Activated CD8-positive, alpha-beta memory T cell treated with anti-CD3 and anti-CD28 coated beads, Interleukin-2, amount 50 U/mL, for 48 hours (primary cell): Measurements from ENCODE around the gene EPM2AIP1.
"Not testable (repeated sequence)": the region's sequence is repeated elsewhere in the genome, so short reads cannot be mapped to it uniquely, and the experiment has no call there.

Experiments
- DNase-seq: peaks from one replicate; pipeline ENCODE4 v3.0.0-alpha.2; 2020

The EPM2AIP1 gene

GRCh38 chr3:36992806-36993325 lies at the start of gene EPM2AIP1:
TSS of gene EPM2AIP1 (minus strand) at chr3:36993131. CDS start at chr3:36993077, 54 bp downstream.
- DNase-seq, result peak; percentile 95

- DNase-seq, result not testable (repeated sequence)
Measured at GRCh38 chr3:37042712-37043111, 49.8 kb upstream of the EPM2AIP1 start.

DNA sequence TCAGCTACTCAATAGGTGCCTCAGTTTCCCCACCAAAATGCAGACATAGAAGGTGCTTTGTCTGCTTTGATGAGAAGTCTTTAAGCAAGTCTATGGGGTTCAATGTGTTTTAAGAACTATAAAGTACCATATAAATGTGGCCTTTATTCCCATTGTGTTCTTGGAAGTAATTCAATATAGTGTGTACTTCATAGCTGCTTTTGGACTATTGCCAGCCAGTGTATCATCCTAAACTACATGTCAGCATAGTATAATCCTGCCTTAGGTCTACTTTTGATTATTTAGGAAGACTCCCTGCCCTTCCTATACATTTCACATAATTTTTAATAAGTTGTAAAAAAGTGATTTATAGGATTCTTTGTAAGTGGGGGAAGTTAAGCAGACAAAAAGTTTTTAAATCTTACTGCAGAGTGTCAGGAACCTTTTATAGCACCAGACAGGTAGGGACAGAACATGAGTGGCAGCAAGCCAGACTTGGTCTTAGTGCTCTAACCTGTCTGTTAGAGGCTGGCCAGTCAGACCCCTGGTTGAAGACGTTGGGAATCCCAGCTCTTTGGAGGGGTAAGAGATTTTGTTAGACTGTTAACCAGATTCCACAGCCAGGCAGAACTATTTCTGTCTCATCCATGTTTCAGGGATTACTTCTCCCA lies 48.7 kb upstream of the EPM2AIP1 start:
- DNase-seq, result no peak

GRCh38 chr3:37040231-37040630 lies 47.3 kb upstream of the EPM2AIP1 start:
- DNase-seq, result no peak

DNA sequence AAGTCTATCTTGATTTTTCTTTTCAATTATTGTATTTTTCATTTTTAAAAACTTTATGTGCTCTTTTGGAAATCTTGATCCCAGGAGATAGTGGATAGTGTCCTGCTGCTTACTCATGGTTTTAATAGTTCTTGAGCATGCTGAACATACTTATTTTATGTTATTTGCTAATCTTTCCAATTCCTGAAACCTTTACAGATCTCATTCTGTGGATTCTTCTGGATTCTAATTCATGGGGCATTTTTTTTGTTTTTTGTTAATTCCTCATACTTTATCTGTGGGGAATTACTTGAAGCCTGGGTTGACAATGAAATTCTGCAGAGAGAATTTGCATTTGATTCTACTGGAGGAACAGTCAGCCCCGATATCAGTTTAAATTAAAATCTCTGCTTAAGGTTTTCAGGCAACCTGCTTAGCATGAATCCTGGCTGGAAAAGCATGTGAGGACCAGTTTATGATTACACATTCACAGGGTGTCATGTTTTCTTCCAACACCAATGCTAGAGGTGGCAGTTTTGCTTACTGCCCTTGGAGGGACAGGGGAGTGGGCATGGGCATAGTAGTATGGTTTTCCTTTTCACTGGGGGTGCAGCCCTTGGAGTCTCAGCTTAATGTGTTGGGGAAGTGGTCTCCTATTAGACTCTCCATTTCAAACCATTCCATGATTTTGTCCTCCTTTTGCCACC lies 46.4 kb upstream of the EPM2AIP1 start:
- no peak for DNase-seq

- DNase-seq, result no peak
Measured at GRCh38 chr3:37037352-37037751, 44.4 kb upstream of the EPM2AIP1 start.

GRCh38 chr3:37032961-37033360 lies 40.0 kb upstream of the EPM2AIP1 start:
- no peak for DNase-seq

DNA sequence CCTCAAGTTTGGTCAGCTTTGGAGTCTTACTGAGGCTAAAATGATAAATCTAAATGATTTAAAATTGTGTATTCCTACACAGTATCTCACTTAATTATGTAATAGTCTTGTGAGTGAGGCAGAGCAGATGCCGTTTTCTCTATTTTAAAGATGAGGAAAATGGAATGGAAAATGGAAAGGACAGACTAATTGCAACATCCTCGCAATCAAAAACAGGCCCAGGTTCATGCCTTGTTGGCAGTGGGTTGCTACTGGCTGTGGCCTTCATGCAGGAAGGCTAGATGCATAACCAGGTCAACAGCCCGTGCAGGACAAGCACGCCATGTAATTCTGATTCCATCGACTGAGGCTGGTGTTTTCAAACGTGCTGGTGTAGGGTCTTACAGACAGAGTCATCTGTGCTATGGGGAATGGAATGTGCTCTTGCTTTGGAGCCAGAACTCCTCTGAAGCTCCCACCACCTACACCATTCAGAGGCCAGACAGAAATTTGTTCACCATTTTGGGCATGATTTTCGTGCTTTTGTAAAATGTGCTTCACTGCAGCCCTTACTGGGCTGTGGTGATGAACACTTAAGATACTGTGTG lies 38.3 kb upstream of the EPM2AIP1 start:
- DNase-seq, result no peak

DNA sequence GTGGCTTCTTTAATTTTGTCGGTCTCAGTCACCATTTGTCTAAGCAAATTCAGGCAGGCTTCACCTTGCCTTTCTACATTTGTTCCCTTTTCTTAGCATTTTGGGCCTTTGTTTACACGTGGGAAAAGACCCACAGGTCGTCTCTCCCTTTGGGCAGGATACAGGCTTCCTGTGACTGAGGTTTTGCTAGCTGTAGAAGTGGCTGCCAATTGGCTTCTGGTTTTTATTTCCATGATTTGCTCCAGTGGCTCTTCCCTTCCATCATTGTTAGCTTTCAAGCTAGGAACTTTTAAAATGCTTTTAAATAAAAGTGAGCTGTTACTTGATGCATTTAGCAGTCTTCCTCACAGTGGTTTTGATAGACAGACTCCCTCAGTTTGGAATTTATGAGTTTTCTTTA lies 37.7 kb upstream of the EPM2AIP1 start:
- DNase-seq, result no peak

DNA sequence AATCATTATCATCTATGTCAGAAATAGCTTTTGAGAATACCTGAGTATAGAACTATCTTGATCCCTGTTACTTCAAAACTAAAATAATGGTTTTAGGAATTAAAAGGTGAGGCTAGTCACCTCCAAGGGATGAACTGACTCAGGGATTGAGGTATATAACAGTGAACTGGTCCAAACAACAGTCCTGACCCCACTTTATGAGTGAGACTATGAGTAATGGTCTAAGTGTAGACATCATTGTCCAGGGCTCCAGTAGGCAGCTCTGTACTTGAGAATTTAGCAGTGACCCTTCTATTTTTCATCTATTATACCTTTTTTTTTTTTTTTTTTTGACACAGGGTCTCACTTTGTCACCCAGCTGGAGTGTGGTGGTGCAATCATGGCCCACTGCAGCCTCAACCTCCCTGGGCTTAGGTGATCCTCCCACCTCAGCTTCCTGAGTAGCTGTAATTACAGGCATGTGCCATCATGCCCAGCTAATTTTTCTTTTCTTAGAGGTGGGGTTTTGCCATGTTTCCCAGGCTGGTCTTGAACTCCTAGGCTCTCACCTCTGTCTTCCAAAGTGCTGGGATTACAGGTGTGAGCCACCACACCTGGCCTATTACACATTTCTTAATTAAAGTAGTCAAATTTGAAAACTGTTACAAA lies 36.7 kb upstream of the EPM2AIP1 start:
- no peak for DNase-seq

GRCh38 chr3:37029111-37029510 lies 36.2 kb upstream of the EPM2AIP1 start:
- DNase-seq, result no peak

DNA sequence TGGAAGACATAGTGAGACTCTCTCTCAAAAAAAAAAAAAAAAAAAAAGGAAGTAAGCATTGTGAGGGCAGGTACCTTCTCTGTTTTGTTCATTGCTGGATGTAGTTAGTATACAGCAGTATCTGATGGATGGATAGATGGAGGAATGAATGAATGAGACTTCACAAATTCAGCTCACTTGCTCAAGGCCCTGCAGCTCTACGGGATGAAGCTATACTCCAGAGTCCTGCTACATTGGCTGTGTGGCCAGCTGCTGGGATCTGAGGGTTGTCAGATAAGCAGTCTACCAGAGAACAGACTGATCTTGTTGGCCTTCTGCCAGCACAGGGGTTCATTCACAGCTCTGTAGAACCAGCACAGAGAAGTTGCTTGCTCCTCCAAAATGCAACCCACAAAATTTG lies 35.4 kb upstream of the EPM2AIP1 start:
- no peak for DNase-seq

DNA sequence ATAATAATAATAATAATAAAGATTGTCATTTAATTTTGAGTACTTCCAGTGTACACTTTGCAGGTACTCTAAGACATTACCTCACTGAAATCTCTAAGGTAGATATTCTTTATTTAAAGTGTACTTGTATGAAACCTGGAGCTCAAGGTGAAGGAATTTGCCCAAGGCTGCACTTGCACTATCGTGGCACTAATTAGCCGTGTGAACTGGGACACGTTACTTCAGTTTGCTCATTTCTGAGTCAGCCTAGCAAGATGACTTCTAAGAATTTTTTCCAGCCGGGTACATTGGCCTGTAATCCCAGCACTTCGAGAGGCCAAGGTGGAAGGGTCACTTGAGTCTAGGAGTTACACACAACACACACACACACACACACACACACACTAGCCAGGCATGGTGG lies 33.9 kb upstream of the EPM2AIP1 start:
- DNase-seq, result no peak

DNA sequence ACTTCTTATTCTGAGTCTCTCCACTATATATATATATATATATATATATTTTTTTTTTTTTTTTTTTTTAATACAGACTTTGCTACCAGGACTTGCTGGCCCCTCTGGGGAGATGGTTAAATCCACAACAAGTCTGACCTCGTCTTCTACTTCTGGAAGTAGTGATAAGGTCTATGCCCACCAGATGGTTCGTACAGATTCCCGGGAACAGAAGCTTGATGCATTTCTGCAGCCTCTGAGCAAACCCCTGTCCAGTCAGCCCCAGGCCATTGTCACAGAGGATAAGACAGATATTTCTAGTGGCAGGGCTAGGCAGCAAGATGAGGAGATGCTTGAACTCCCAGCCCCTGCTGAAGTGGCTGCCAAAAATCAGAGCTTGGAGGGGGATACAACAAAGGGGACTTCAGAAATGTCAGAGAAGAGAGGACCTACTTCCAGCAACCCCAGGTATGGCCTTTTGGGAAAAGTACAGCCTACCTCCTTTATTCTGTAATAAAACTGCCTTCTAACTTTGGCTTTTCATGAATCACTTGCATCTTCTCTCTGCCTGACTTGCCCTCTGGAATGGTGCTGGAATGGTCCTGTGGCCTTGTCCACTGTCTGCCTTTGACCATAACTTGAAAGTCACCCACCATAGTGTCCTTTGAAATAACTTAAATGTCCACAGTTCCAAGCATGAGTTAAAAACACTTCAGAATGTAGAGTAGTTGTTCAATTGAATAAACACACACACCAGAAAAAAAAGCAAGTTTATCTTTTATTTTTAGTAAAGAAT lies 32.8 kb upstream of the EPM2AIP1 start:
- no peak for DNase-seq

- DNase-seq, result no peak
Measured at GRCh38 chr3:37024820-37025405, 32.0 kb upstream of the EPM2AIP1 start.

DNA sequence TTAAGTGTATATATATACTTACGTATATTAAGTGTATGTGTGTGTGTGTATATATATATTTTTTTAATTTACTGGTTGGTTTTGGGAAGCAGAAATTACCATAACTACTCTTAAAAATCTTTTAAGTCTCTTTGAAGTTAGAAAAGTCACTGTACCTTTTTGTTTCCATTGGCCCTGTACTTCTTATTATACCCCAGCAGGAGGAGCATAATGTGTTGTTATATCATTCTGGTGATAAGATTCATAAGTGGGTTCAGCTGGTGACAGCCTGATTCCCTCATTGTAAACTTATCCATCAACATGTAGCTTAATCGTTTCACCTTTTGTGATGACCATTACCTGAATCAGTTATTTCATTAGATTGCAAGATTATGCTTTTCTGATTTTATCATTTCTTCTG lies 31.2 kb upstream of the EPM2AIP1 start:
- no peak for DNase-seq

GRCh38 chr3:37017683-37018082 lies 24.8 kb upstream of the EPM2AIP1 start:
- no peak for DNase-seq

DNA sequence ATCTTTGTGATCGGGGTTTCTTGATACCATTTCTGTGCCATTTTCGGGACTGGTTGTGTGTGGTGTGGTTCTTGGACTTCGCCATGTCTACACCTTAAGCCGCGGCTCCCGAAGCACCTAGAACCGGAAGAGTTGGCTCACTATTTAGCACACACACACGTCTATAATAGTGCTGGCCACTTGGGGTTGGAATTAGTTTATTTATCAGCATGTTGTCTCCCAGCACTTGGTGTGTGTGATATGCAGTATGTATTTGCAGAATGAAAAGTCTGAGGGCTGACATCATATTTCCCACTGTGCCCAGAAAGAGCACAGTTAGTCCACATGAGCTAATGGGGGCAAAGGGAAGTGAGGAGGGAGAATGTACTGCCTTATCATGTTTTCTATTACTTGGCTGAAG lies 24.0 kb upstream of the EPM2AIP1 start:
- DNase-seq, result no peak

GRCh38 chr3:37015642-37016041 lies 22.7 kb upstream of the EPM2AIP1 start:
- DNase-seq, result no peak

DNA sequence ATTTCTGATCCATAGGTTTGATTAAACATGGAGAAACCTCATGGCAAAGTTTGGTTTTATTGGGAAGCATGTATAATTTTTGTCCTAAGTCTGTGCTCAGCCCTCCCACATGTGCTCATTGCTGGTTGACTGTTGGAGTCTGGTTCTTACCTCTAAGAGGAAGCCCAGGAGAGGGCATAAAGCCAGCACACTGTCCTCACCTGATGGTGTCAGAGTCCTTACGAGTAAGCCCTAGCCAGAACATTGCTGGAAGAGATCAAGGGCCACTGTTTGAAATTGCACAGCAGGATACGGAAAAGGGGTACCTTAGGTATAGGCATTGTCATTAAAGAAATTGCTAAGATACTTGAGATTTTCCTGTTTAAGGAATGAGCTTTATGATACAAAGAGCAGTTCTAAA lies 21.7 kb upstream of the EPM2AIP1 start:
- DNase-seq, result no peak

DNA sequence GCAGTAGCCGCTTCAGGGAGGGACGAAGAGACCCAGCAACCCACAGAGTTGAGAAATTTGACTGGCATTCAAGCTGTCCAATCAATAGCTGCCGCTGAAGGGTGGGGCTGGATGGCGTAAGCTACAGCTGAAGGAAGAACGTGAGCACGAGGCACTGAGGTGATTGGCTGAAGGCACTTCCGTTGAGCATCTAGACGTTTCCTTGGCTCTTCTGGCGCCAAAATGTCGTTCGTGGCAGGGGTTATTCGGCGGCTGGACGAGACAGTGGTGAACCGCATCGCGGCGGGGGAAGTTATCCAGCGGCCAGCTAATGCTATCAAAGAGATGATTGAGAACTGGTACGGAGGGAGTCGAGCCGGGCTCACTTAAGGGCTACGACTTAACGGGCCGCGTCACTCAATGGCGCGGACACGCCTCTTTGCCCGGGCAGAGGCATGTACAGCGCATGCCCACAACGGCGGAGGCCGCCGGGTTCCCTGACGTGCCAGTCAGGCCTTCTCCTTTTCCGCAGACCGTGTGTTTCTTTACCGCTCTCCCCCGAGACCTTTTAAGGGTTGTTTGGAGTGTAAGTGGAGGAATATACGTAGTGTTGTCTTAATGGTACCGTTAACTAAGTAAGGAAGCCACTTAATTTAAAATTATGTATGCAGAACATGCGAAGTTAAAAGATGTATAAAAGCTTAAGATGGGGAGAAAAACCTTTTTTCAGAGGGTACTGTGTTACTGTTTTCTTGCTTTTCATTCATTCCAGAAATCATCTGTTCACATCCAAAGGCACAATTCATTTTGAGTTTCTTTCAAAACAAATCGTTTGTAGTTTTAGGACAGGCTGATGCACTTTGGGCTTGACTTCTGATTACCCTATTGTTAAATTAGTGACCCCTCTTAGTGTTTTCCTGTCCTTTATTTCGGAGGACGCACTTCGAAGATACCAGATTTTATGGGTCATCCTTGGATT lies 674 bp upstream of the EPM2AIP1 start, which contains the start of gene MLH1:
MLH1 (plus strand) TSS at position 193 of the 958 bp plus-strand sequence; CDS start at position 223, 30 bp downstream.
- peak; percentile 96 for DNase-seq
